K562 (cell line): ENCODE results near the gene KRT72. TPM values are rescaled to one million over a fixed set of nuclear protein-coding genes. Genes with fewer than 3 reads are reported as not detected.
A peak's percentile ranks its signal among the peaks of the same experiment; 100 is the strongest.

ENCODE experiments used
- ATAC-seq: fragments of 200-7000 bp; cut with Tn5 transposase; 3 replicates; pipeline ENCODE4 v1.9.1; 2020; ENCODE audit warnings: moderate library complexity
- BruUV-seq: library from RNA; stranded (reverse); fragments of 400-500 nt; replicated peaks from 2 replicates; lab custom pipeline; 2021; lab: Mats Ljungman, UMichigan
- CTCF ChIA-PET: fragments of 300-600 bp; formaldehyde crosslinking; extraction: SDS; loops from one replicate; lab custom pipeline; 2021; ENCODE audit warnings: low intra/inter-chr PET ratio; lab: Yijun Ruan, JAX
- POLR2A ChIA-PET: fragments of 300-600, 350-650 bp; sonication (Branson Sonifier 250); formaldehyde crosslinking; extraction: SDS; loops from one replicate; lab custom pipeline; 2021; ENCODE audit warnings: antibody characterized with exemption, inconsistent platforms; lab: Yijun Ruan, JAX
- DNase-seq, 4 experiments: peaks; one replicate each; pipeline versions ENCODE4 v3.0.0 to v3.0.0-alpha.2; 2011 to 2018; ENCODE audit warnings: low spot score in 3 of 4, mixed read lengths in 3 of 4; ENCODE audit errors: extremely low read depth in 1 of 4
- FAIRE-seq: peaks from 2 replicates; lab custom pipeline; 2011; peaks lifted over from hg19 to GRCh38; lab: Jason Lieb, UNC
- H2AFZ ChIP-seq: 2 replicates; pipeline ENCODE4 v1.6.0; 2011; ENCODE audit warnings: low read depth, low read length, control low read depth, inconsistent platforms
- H3K27ac ChIP-seq: fragments of 200-600 bp; 3 replicates; pipeline ENCODE4 v1.8.0; 2011; ENCODE audit warnings: low read depth, mild to moderate bottlenecking, control low read depth, inconsistent platforms, low read length, moderate library complexity, mixed read lengths; ENCODE audit errors: extremely low read depth
- H3K27me3 ChIP-seq, 2 experiments: fragments of 300-600 bp in 1 of 2; 2 replicates in 1 of 2; 3 replicates in 1 of 2; pipeline versions ENCODE4 v1.6.0 to v1.8.0; 2011; ENCODE audit warnings: inconsistent platforms in 2 of 2, low read length in 2 of 2, mild to moderate bottlenecking in 1 of 2, mixed read lengths in 1 of 2, moderate library complexity in 1 of 2; ENCODE audit not compliant: control insufficient read depth in 2 of 2, insufficient read depth in 2 of 2
- H3K36me3 ChIP-seq: fragments of 300-600 bp; 3 replicates; pipeline ENCODE4 v1.8.0; 2011; ENCODE audit warnings: mild to moderate bottlenecking, low read length, inconsistent platforms; ENCODE audit not compliant: control insufficient read depth, insufficient read depth
- H3K4me1 ChIP-seq, 2 experiments: fragments of 200-600 bp in 1 of 2; replicated peaks in 1 of 2; 2 replicates in 1 of 2; 3 replicates in 1 of 2; pipeline versions ENCODE4 v1.5.1 to v1.8.0; 2011; ENCODE audit warnings: inconsistent platforms in 2 of 2, low read length in 2 of 2, mild to moderate bottlenecking in 1 of 2, mixed read lengths in 1 of 2, moderate library complexity in 1 of 2; ENCODE audit not compliant: control insufficient read depth in 2 of 2, insufficient read depth in 2 of 2
- H3K4me2 ChIP-seq: 2 replicates; pipeline ENCODE4 v1.6.1; 2011; ENCODE audit warnings: low read length, control low read depth, inconsistent platforms, mixed read lengths; ENCODE audit not compliant: insufficient read depth
- H3K4me3 ChIP-seq: fragments of 200-600 bp; sonication (generic), shearing (Covaris generic); 2 replicates; pipeline ENCODE4 v1.5.1; 2016; ENCODE audit warnings: control low read depth, inconsistent platforms
- H3K79me2 ChIP-seq: fragments of 200-600 bp; 3 replicates; pipeline ENCODE4 v1.8.0; 2011; ENCODE audit warnings: low read length, inconsistent platforms; ENCODE audit not compliant: control insufficient read depth, insufficient read depth
- H3K9ac ChIP-seq, 2 experiments: 2 replicates each; pipeline versions ENCODE4 v1.6.0 to v1.6.1; 2011; ENCODE audit warnings: low read depth in 2 of 2, low read length in 2 of 2, control low read depth in 1 of 2, inconsistent platforms in 1 of 2, mild to moderate bottlenecking in 1 of 2, mixed read lengths in 1 of 2; ENCODE audit not compliant: insufficient read depth in 1 of 2
- H3K9me1 ChIP-seq: one replicate; pipeline ENCODE4 v1.6.0; 2011; ENCODE audit warnings: inconsistent platforms, mild to moderate bottlenecking, low read length, moderate library complexity; ENCODE audit not compliant: control insufficient read depth, insufficient read depth
- H3K9me3 ChIP-seq: replicated peaks from 2 replicates; pipeline ENCODE4 v1.5.1; 2011; ENCODE audit warnings: low read depth, low read length, inconsistent platforms; ENCODE audit not compliant: control insufficient read depth, insufficient read depth
- H4K20me1 ChIP-seq: replicated peaks from 2 replicates; pipeline ENCODE4 v1.6.1; 2011; ENCODE audit warnings: low read length, inconsistent platforms, mixed read lengths; ENCODE audit not compliant: control insufficient read depth, insufficient read depth
- ETV5 ChIP-seq: sonication (generic); formaldehyde crosslinking; IDR thresholded peaks from 2 replicates; pipeline ENCODE4 v1.4.0; 2020; ENCODE audit warnings: low read depth, mild to moderate bottlenecking, missing genetic modification reagents
- HNRNPUL1 ChIP-seq: fragments of 200-400 bp; formaldehyde crosslinking; IDR thresholded peaks from 2 replicates; pipeline ENCODE4 v1.6.1; 2017; ENCODE audit warnings: low read length
- JUN ChIP-seq, 2 experiments: sonication (generic) in 1 of 2; formaldehyde crosslinking in 1 of 2; IDR thresholded peaks; 2 replicates each; pipeline versions ENCODE4 v1.6.1 to v1.8.0; 2012 to 2022; ENCODE audit warnings: borderline replicate concordance in 2 of 2, mild to moderate bottlenecking in 2 of 2, improper control_type of control experiment in 1 of 2, low read depth in 1 of 2, low read length in 1 of 2, missing genetic modification reagents in 1 of 2
- KDM4B ChIP-seq, 2 experiments: fragments of 450-650 bp in 1 of 2; sonication (generic) in 1 of 2; IDR thresholded peaks; 2 replicates each; pipeline ENCODE4 v1.6.1; 2016 to 2017; ENCODE audit warnings: borderline replicate concordance in 2 of 2, antibody characterized with exemption in 1 of 2, low read depth in 1 of 2, mild to moderate bottlenecking in 1 of 2
- MAFF ChIP-seq: IDR thresholded peaks from 2 replicates; pipeline ENCODE4 v1.6.1; 2012; ENCODE audit warnings: low read length, improper control_type of control experiment
- MAZ ChIP-seq, 2 experiments: fragments of 450-650 bp in 1 of 2; sonication (generic) in 1 of 2; formaldehyde crosslinking; IDR thresholded peaks in 1 of 2; conservative IDR thresholded peaks in 1 of 2; 2 replicates each; pipeline versions ENCODE4 v1.4.0 to v1.5.0; 2020; ENCODE audit warnings: mild to moderate bottlenecking in 1 of 2, missing genetic modification reagents in 1 of 2
- MED1 ChIP-seq: sonication (generic); formaldehyde crosslinking; IDR thresholded peaks from 2 replicates; pipeline ENCODE4 v1.8.1; 2023; ENCODE audit warnings: missing genetic modification reagents, borderline replicate concordance
- RFX7 ChIP-seq: fragments of 250-450 bp; sonication (Bioruptor Pico); IDR thresholded peaks from 2 replicates; pipeline ENCODE4 v1.5.1; 2021; ENCODE audit warnings: mild to moderate bottlenecking
- SP1 ChIP-seq: sonication (generic); formaldehyde crosslinking; IDR thresholded peaks from 2 replicates; pipeline ENCODE4 v1.8.1; 2022; ENCODE audit warnings: mild to moderate bottlenecking, missing genetic modification reagents
- ZKSCAN3 ChIP-seq: fragments of 250-450 bp; sonication (Bioruptor Pico); IDR thresholded peaks from 2 replicates; pipeline ENCODE4 v1.4.0; 2020
- ZNF121 ChIP-seq: sonication (generic); formaldehyde crosslinking; conservative IDR thresholded peaks from 2 replicates; pipeline ENCODE4 v1.8.0; 2022; ENCODE audit warnings: missing genetic modification reagents
- WGBS: fragments of 100-300 bp; shearing (Covaris generic); methylation state at CpG from one replicate; pipeline ENCODE4 v1.1.6; 2016; ENCODE audit warnings: low coverage, mixed read lengths; ENCODE audit not compliant: insufficient coverage; ENCODE audit errors: missing lambda C conversion rate; 5-methylcytosine and 5-hydroxymethylcytosine counted together
- in situ Hi-C: fragments of 300-500 bp; cut with MboI; formaldehyde crosslinking; loops from 4 replicates; pipeline ENCODE4 v1.15.0; 2018; ENCODE audit warnings: inconsistent platforms, mixed read lengths
- intact Hi-C: fragments of 100-400 bp; cut with micrococcal nuclease; formaldehyde crosslinking; loops from 2 replicates; pipeline ENCODE4 v1.14.2; 2022
- polyA plus RNA-seq, 8 experiments: library from polyadenylated mRNA; depleted of rRNA in 4 of 8; stranded (reverse) in 5 of 8; unstranded in 3 of 8; fragments of >200 nt; fragmentation: Nextera tagmentation in 2 of 8; fragmentation: Illumina TruSeq in 1 of 8; extraction: Ambion mirVana in 2 of 8; extraction: Trizol in 1 of 8; gene quantifications; 2 replicates each; pipeline versions ENCODE4 v1.2.1 to v1.2.3, GENCODE V29; 2011 to 2014; ENCODE audit warnings: inconsistent platforms in 1 of 8, missing spikeins in 1 of 8
- total RNA-seq, 7 experiments: library from RNA; depleted of rRNA in 6 of 7; stranded (reverse); fragments of >200 nt in 6 of 7; fragmentation: Illumina TruSeq in 2 of 7; extraction: Trizol in 2 of 7; gene quantifications; 2 replicates each; pipeline versions ENCODE4 v1.2.1 to v1.2.3, GENCODE V29; 2011 to 2021; ENCODE audit warnings: low replicate concordance in 1 of 7
- TF ChIP-seq, protein P1 (sequence below), 3 experiments: IDR thresholded peaks in 2 of 3; conservative IDR thresholded peaks in 1 of 3; 2 replicates each; pipeline ENCODE4 v1.5.1; 2011 to 2012; ENCODE audit warnings: low read length in 3 of 3, mild to moderate bottlenecking in 3 of 3, control low read depth in 2 of 3, improper control_type of control experiment in 1 of 3, inconsistent platforms in 1 of 3, low read depth in 1 of 3, mixed read lengths in 1 of 3, moderate library complexity in 1 of 3; ENCODE audit not compliant: insufficient read depth in 2 of 3

KRT72 gene
- total and polyA plus RNA-seq, 9 of the 15 experiments (the other 6 are each of a cell fraction or from before 2014, with no cell fraction given), result not detected

DNA sequence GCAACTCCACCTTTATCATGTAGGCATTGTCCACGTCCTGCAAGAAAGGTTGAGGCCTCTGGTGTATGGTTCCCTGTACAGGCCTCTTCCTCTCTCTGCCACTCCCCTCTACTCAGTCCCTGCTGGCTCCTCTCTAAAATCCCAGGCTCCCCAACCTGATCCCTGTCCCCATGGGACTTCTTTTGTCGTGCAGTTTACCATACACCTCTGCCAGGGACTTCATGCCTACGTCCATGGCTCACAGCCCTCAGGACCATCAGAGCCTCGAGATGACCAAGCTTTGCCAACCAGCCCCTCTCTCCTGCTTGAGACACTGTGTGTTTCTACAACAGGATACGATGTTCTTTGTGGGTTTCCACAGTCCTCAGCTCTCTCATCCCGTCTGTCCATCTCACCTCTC, 47.8 kb upstream of the KRT72 start:
- no peak overlapping the region for H3K4me2 ChIP-seq
- peaks cover 26 to 40% of the 10 kb centered on the region in 2 experiments for H3K4me1 ChIP-seq
- no peaks in the 10 kb centered on the region for H3K9me1 ChIP-seq
- H3K9me3 ChIP-seq, result no peaks in the 10 kb centered on the region
- H3K9ac ChIP-seq, result no peak overlapping the region
- DNase-seq (no peak), FAIRE-seq (no peak), ATAC-seq (no peak)
- no peaks in the 10 kb centered on the region for H3K27me3 ChIP-seq
- 36% methylated on average over 6 of the region's 6 CpGs for WGBS
- H3K36me3 ChIP-seq, result no peaks in the 10 kb centered on the region
- POLR2A ChIA-PET, result interaction anchor here (1.1 to 1.4 kb wide), 2 partner anchors 9 to 12 kb away, joined by 4 to 5 read pairs; no protein-coding TSS in a partner anchor
- no peak overlapping the region for H3K27ac ChIP-seq
- peak overlapping the region; percentile 44; the same call in 1 of the 2 replicates for H2AFZ ChIP-seq
- no peak overlapping the region for H3K4me3 ChIP-seq
- in situ Hi-C loops, result no loop called here
- intact Hi-C loops, result no loop called here
- TF ChIP-seq ZKSCAN3, result no peak
- no peak for TF ChIP-seq MAZ (CRISPR knock-in tag; conservative IDR thresholded peaks at IDR 0.05 in 1 of 2, IDR thresholded peaks at IDR 0.05 in 1 of 2)
- TF ChIP-seq SP1, result no peak
- TF ChIP-seq KDM4B (IDR thresholded peaks at IDR 0.05; ENCODE audit: borderline replicate concordance in 2 of 2, low read depth in 1 of 2), result no peak
- no peak for TF ChIP-seq ETV5 (CRISPR knock-in tag)
- TF ChIP-seq ZNF121 (CRISPR knock-in tag), result no peak
- no peak for TF ChIP-seq MAFF
- no peak for TF ChIP-seq RFX7
- TF ChIP-seq HNRNPUL1, result no peak
- TF ChIP-seq, protein P1, sequence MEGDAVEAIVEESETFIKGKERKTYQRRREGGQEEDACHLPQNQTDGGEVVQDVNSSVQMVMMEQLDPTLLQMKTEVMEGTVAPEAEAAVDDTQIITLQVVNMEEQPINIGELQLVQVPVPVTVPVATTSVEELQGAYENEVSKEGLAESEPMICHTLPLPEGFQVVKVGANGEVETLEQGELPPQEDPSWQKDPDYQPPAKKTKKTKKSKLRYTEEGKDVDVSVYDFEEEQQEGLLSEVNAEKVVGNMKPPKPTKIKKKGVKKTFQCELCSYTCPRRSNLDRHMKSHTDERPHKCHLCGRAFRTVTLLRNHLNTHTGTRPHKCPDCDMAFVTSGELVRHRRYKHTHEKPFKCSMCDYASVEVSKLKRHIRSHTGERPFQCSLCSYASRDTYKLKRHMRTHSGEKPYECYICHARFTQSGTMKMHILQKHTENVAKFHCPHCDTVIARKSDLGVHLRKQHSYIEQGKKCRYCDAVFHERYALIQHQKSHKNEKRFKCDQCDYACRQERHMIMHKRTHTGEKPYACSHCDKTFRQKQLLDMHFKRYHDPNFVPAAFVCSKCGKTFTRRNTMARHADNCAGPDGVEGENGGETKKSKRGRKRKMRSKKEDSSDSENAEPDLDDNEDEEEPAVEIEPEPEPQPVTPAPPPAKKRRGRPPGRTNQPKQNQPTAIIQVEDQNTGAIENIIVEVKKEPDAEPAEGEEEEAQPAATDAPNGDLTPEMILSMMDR (IDR thresholded peaks at IDR 0.05 in 2 of 3, conservative IDR thresholded peaks at IDR 0.05 in 1 of 3; ENCODE audit: insufficient read depth in 2 of 3, low read depth in 1 of 3, low read length in 3 of 3), result no peak
- no peak for TF ChIP-seq MED1 (CRISPR knock-in tag)
- TF ChIP-seq JUN (IDR thresholded peaks at IDR 0.05; ENCODE audit: borderline replicate concordance, low read depth, low read length), result no peak
- TF ChIP-seq JUN (CRISPR knock-in tag; IDR thresholded peaks at IDR 0.05; ENCODE audit: borderline replicate concordance), result no peak
- no TSS peak for BruUV-seq
- CTCF ChIA-PET, result no interaction called here
- H4K20me1 ChIP-seq, result no peaks in the 10 kb centered on the region
- H3K79me2 ChIP-seq, result no peaks in the 10 kb centered on the region
